ENCODE measurements around the gene OVAAL.
A peak's percentile ranks its signal among the peaks of the same experiment; 100 is the strongest.

The OVAAL gene

GRCh38 chr1:180586671-180587155 is 27.9 kb downstream of the OVAAL start:
- H3K27ac ChIP-seq = peak overlapping the region; percentile 94
- POLR2A ChIA-PET (ENCODE audit: low non-redundant PET) = no interaction called here
- peak; percentile 74 for DNase-seq (ENCODE audit: low spot score)
- CTCF ChIA-PET = interaction anchor here (0.6 kb wide), 1 partner anchor 13 kb away, joined by 4 read pairs; no protein-coding TSS in a partner anchor
- no peak for TF ChIP-seq CTCF (conservative IDR thresholded peaks at IDR 0.05; ENCODE audit: low read depth)

GRCh38 chr1:180588121-180588520 is 29.4 kb downstream of the OVAAL start:
- CTCF ChIA-PET = no interaction called here
- POLR2A ChIA-PET (ENCODE audit: low non-redundant PET) = no interaction called here

GRCh38 chr1:180590889-180591288 is 32.1 kb downstream of the OVAAL start:
- TF ChIP-seq CTCF (conservative IDR thresholded peaks at IDR 0.05; ENCODE audit: low read depth) = no peak
- H3K27ac ChIP-seq = no peak overlapping the region
- no peak for DNase-seq (ENCODE audit: low spot score)
- ChIA-PET CTCF (no interaction called here), POLR2A (ENCODE audit: low non-redundant PET) (no interaction called here)

More at GRCh38 chr1:180588121-180588520, 29.4 kb downstream of the OVAAL start:
- H3K27ac ChIP-seq = no peak overlapping the region
- DNase-seq (ENCODE audit: low spot score) = no peak
- TF ChIP-seq CTCF (conservative IDR thresholded peaks at IDR 0.05; ENCODE audit: low read depth) = no peak

- H3K27ac ChIP-seq = no peak overlapping the region
- no peak for DNase-seq (ENCODE audit: low spot score)
- CTCF ChIA-PET = interaction anchor here (1.0 kb wide), 1 partner anchor 8 kb away, joined by 3 read pairs; no protein-coding TSS in a partner anchor
- POLR2A ChIA-PET (ENCODE audit: low non-redundant PET) = no interaction called here
- TF ChIP-seq CTCF (conservative IDR thresholded peaks at IDR 0.05; ENCODE audit: low read depth) = no peak
Measured at GRCh38 chr1:180593382-180593781, 34.6 kb downstream of the OVAAL start.

- no peak for TF ChIP-seq CTCF (conservative IDR thresholded peaks at IDR 0.05; ENCODE audit: low read depth)
- H3K27ac ChIP-seq = no peak overlapping the region
- ChIA-PET POLR2A (ENCODE audit: low non-redundant PET) (no interaction called here), CTCF (no interaction called here)
- no peak for DNase-seq (ENCODE audit: low spot score)
Measured at GRCh38 chr1:180594723-180595122, 36.0 kb downstream of the OVAAL start.

GRCh38 chr1:180595966-180596365 is 37.2 kb downstream of the OVAAL start:
- H3K27ac ChIP-seq = no peak overlapping the region
- DNase-seq (ENCODE audit: low spot score) = no peak
- ChIA-PET CTCF (no interaction called here), POLR2A (ENCODE audit: low non-redundant PET) (no interaction called here)
- TF ChIP-seq CTCF (conservative IDR thresholded peaks at IDR 0.05; ENCODE audit: low read depth) = no peak

GRCh38 chr1:180597520-180597919 is 38.8 kb downstream of the OVAAL start:
- ChIA-PET POLR2A (ENCODE audit: low non-redundant PET) (no interaction called here), CTCF (no interaction called here)
- TF ChIP-seq CTCF (conservative IDR thresholded peaks at IDR 0.05; ENCODE audit: low read depth) = no peak
- no peak for DNase-seq (ENCODE audit: low spot score)
- H3K27ac ChIP-seq = no peak overlapping the region

Measured in RWPE1 (cell line).